MM.1S (cell line): Measurements from ENCODE around the gene BPTF.
"Not testable (repeated sequence)": the region's sequence is repeated elsewhere in the genome, so short reads cannot be mapped to it uniquely, and the experiment has no call there.

ENCODE experiments used
- DNase-seq: peaks from one replicate; pipeline ENCODE4 v3.0.0-alpha.2; 2015
- H2AFZ ChIP-seq: fragments of 300-600 bp; sonication (generic); 2 replicates; pipeline ENCODE4 v1.6.0; 2016; ENCODE audit warnings: antibody characterized with exemption, low read length
- H3F3A ChIP-seq: fragments of 300-600 bp; sonication (generic); 2 replicates; pipeline ENCODE4 v1.6.1; 2016; ENCODE audit warnings: mild to moderate bottlenecking, antibody characterized with exemption, low read length, moderate library complexity, mixed read lengths; ENCODE audit not compliant: insufficient read depth
- H3K27ac ChIP-seq: fragments of 300-600 bp; sonication (generic); 2 replicates; pipeline ENCODE4 v1.5.1; 2016; ENCODE audit warnings: mild to moderate bottlenecking, low read length
- H3K27me3 ChIP-seq: fragments of 300-600 bp; sonication (generic); replicated peaks from 2 replicates; pipeline ENCODE4 v1.6.0; 2016; ENCODE audit warnings: low read length; ENCODE audit not compliant: insufficient read depth
- H3K36me3 ChIP-seq: fragments of 300-600 bp; sonication (generic); replicated peaks from 2 replicates; pipeline ENCODE4 v1.6.1; 2016; ENCODE audit warnings: mild to moderate bottlenecking, low read length, mixed read lengths; ENCODE audit not compliant: insufficient read depth
- H3K4me1 ChIP-seq: fragments of 300-600 bp; sonication (generic); 2 replicates; pipeline ENCODE4 v1.6.1; 2016; ENCODE audit warnings: low read length, mixed read lengths
- H3K4me2 ChIP-seq: fragments of 300-600 bp; sonication (generic); 2 replicates; pipeline ENCODE4 v1.6.0; 2016; ENCODE audit warnings: low read depth, low read length
- H3K4me3 ChIP-seq: fragments of 300-600 bp; sonication (generic); 2 replicates; pipeline ENCODE4 v1.5.1; 2016; ENCODE audit warnings: low read length, mixed read lengths
- H3K79me2 ChIP-seq: fragments of 300-600 bp; sonication (generic); 2 replicates; pipeline ENCODE4 v1.6.1; 2016; ENCODE audit warnings: mixed run types, low read length, mixed read lengths
- H3K9ac ChIP-seq: fragments of 300-600 bp; sonication (generic); 2 replicates; pipeline ENCODE4 v1.6.1; 2016; ENCODE audit warnings: low read length, mixed read lengths
- H3K9me2 ChIP-seq: fragments of 300-600 bp; sonication (generic); replicated peaks from 2 replicates; pipeline ENCODE4 v1.6.1; 2016; ENCODE audit warnings: mild to moderate bottlenecking, low read length, mixed read lengths; ENCODE audit not compliant: insufficient read depth
- H3K9me3 ChIP-seq: fragments of 300-600 bp; sonication (generic); replicated peaks from 2 replicates; pipeline ENCODE4 v1.6.1; 2016; ENCODE audit warnings: mild to moderate bottlenecking, low read length, mixed read lengths; ENCODE audit not compliant: insufficient read depth
- H4K20me1 ChIP-seq: fragments of 300-600 bp; sonication (generic); 2 replicates; pipeline ENCODE4 v1.6.1; 2016; ENCODE audit warnings: mild to moderate bottlenecking, low read length, moderate library complexity, mixed read lengths; ENCODE audit not compliant: insufficient read depth
- EZH2 ChIP-seq: fragments of 300-600 bp; sonication (generic); optimal IDR thresholded peaks from 2 replicates; pipeline ENCODE3; 2017; ENCODE audit warnings: low read depth, mild to moderate bottlenecking, antibody characterized with exemption, low read length, mixed read lengths
- EZH2phosphoT487 ChIP-seq: fragments of 300-600 bp; sonication (generic); IDR thresholded peaks from 2 replicates; pipeline ENCODE4 v1.6.1; 2018; ENCODE audit warnings: antibody characterized with exemption, low read length
- TF ChIP-seq, protein P1 (sequence below): fragments of 300-600 bp; sonication (generic); IDR thresholded peaks from 2 replicates; pipeline ENCODE4 v1.5.1; 2016; ENCODE audit warnings: antibody characterized with exemption, low read length, mixed read lengths

The BPTF gene

DNA sequence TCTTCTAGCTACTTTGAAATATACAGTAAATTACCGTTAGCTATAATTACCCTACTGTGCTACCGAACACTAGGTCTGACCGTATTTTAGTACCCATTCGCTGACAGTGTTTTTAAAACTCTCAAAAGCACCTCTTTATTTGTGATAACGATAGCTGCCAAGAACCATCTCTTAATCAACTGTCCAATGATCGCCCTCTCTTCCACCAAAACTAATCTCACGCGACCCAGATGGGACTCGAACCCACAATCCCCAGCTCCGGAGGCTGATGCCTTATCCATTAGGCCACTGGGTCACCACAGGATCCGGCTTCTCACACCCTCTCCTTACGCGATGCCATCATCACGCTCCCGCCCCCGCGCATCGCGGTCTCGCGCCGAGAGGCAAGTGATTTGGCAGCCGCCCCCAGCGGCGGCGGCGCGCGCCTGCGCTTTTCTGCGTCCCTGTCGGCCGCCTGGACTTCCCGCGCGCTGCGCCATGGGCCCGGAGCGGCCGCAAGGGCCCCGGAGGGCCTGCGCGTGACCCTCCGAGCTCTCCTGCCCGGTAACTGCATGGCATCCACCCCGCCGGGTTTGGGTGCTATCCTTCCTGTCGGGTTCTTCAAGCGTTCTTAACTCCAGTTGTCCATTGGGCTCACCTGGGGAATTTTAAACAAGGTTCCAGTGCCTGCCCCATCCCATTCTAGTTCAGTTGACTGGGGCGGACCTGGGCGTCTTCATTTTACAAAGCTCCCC lies 194.5 kb downstream of the BPTF start:
- peak overlapping the region; percentile 95 for H2AFZ ChIP-seq
- no peak for TF ChIP-seq EZH2phosphoT487
- TF ChIP-seq, protein P1, sequence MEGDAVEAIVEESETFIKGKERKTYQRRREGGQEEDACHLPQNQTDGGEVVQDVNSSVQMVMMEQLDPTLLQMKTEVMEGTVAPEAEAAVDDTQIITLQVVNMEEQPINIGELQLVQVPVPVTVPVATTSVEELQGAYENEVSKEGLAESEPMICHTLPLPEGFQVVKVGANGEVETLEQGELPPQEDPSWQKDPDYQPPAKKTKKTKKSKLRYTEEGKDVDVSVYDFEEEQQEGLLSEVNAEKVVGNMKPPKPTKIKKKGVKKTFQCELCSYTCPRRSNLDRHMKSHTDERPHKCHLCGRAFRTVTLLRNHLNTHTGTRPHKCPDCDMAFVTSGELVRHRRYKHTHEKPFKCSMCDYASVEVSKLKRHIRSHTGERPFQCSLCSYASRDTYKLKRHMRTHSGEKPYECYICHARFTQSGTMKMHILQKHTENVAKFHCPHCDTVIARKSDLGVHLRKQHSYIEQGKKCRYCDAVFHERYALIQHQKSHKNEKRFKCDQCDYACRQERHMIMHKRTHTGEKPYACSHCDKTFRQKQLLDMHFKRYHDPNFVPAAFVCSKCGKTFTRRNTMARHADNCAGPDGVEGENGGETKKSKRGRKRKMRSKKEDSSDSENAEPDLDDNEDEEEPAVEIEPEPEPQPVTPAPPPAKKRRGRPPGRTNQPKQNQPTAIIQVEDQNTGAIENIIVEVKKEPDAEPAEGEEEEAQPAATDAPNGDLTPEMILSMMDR: peak; percentile 29; the same call in 1 of the 2 replicates
- peak overlapping the region; percentile 60 for H3K27ac ChIP-seq

DNA sequence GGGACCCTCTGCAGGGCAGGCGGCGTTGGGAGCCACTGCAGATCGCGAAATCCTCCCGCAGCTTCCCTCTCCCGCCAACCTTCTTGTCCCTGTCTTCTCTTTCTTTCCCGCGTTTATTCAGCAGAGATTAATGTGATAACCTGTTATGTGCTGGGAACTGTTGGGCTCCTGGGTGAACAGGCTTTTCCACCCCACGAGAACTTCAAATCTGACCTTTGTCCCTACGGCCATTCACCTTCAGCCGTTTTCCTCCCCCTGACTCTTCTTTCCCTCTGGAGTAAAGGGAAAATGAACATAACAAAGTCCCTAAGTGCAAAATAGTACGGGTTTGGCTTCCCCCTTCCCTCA lies 195.1 kb downstream of the BPTF start:
- Histone ChIP-seq H3K9ac (peak overlapping the region; percentile 82), H3K4me3 (peak overlapping the region; percentile 72), H3K79me2 (no peaks in the 10 kb centered on the region), H3K9me2 (no peaks in the 10 kb centered on the region), H3K9me3 (no peaks in the 10 kb centered on the region), H2AFZ (peak overlapping the region; percentile 95), H3K27ac (peak overlapping the region; percentile 60), H4K20me1 (no peaks in the 10 kb centered on the region), H3K4me2 (peak overlapping the region; percentile 95), H3K36me3 (no peaks in the 10 kb centered on the region), H3F3A (peaks cover 14% of the 10 kb centered on the region), H3K27me3 (no peaks in the 10 kb centered on the region), H3K4me1 (peaks cover 5% of the 10 kb centered on the region)
- no peak for TF ChIP-seq EZH2phosphoT487
- TF ChIP-seq, protein P1: no peak
- TF ChIP-seq EZH2: no peak
- DNase-seq: no peak

More for the DNA sequence above, 194.5 kb downstream of the BPTF start:
- peak; percentile 98 for DNase-seq
- peak overlapping the region; percentile 82 for H3K9ac ChIP-seq
- H3K27me3 ChIP-seq: no peaks in the 10 kb centered on the region
- H3K4me1 ChIP-seq: peaks cover 5% of the 10 kb centered on the region
- H3K9me2 ChIP-seq: no peaks in the 10 kb centered on the region
- no peaks in the 10 kb centered on the region for H3K9me3 ChIP-seq
- peak overlapping the region; percentile 72 for H3K4me3 ChIP-seq
- no peaks in the 10 kb centered on the region for H3K79me2 ChIP-seq
- no peaks in the 10 kb centered on the region for H3K36me3 ChIP-seq
- peak overlapping the region; percentile 95 for H3K4me2 ChIP-seq
- H4K20me1 ChIP-seq: no peaks in the 10 kb centered on the region
- peaks cover 14% of the 10 kb centered on the region for H3F3A ChIP-seq

DNA sequence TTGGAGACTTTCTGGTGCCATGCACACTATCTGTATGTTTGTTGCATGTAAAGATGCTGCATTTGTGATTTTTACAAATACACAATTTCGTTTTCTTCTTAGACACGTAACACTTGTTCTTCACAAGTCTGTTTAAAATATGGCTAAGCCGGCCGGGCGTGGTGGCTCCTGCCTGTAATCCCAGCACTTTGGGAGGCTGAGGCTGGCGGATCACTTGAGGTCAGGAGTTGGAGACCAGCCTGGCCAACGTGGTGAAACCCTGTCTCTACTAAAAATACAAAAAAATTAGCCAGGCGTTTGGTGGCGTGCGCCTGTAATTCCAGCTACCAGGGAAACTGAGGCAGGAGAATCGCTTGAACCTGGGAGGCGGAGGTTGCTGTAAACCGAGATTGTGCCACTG lies 195.5 kb downstream of the BPTF start:
- Histone ChIP-seq H3K27ac (peak overlapping the region; percentile 60; the same call in 1 of the 2 replicates), H3K9ac (peak overlapping the region; percentile 82), H3K4me2 (peak overlapping the region; percentile 95), H2AFZ (peak overlapping the region; percentile 95), H3F3A (peaks cover 14% of the 10 kb centered on the region), H3K4me3 (peak overlapping the region; percentile 72)
- H3K9me3 ChIP-seq, H3K36me3 ChIP-seq, H3K79me2 ChIP-seq, H4K20me1 ChIP-seq, H3K27me3 ChIP-seq, DNase-seq, H3K9me2 ChIP-seq, H3K4me1 ChIP-seq: not testable (repeated sequence)

DNA sequence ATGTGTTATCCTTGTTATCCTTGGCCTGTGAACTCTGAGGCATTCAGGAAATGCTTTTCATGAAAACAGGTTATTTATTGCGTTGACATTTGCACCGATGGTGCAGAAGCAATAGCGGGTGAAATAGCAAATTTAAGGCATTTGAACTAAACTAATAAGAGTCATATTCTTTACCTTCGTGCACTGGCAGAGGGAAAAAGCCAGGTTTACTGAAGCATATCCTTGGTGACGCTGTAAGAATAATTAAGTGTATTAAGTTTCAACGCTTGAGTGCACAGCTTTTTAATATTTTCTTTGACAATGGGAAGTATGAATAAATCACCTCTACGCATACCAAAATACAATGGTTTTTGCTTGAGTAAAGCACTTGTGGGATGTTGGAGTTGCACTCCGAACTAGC lies 196.7 kb downstream of the BPTF start:
- Histone ChIP-seq H3K9ac (no peak overlapping the region), H3K79me2 (no peaks in the 10 kb centered on the region)
- DNase-seq: no peak

DNA sequence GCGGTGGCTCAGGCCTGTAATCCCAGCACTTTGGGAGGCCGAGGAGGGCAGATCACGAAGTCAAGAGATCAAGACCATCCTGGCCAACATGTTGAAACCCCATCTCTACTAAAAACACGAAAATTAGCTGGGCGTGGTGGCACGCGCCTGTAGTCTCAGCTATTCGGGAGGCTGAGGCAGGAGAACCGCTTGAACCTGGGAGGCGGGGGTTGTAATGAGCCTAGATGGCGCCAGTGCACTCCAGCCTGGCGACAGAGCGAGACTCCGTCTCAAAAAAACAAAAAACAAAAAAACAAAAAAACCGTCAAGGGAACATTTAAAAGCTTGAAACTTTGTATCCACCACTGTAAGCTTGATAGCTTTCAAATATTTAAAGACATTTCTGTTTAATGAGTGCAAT lies 197.2 kb downstream of the BPTF start:
- not testable (repeated sequence) for H3K9me2 ChIP-seq, H3K9ac ChIP-seq, H3K27me3 ChIP-seq, H4K20me1 ChIP-seq, H3K27ac ChIP-seq, H3K36me3 ChIP-seq, H3K4me3 ChIP-seq, H3K9me3 ChIP-seq, H3K79me2 ChIP-seq, H3K4me2 ChIP-seq, H3K4me1 ChIP-seq, DNase-seq, H2AFZ ChIP-seq
- peaks cover 14% of the 10 kb centered on the region for H3F3A ChIP-seq

More for the DNA sequence above, 196.7 kb downstream of the BPTF start:
- Histone ChIP-seq H3K4me2 (no peak overlapping the region), H3K36me3 (no peaks in the 10 kb centered on the region), H4K20me1 (no peaks in the 10 kb centered on the region), H3F3A (peaks cover 14% of the 10 kb centered on the region), H3K9me2 (no peaks in the 10 kb centered on the region), H2AFZ (no peak overlapping the region), H3K27ac (no peak overlapping the region), H3K27me3 (no peaks in the 10 kb centered on the region), H3K4me1 (peaks cover 5% of the 10 kb centered on the region), H3K4me3 (no peak overlapping the region), H3K9me3 (no peaks in the 10 kb centered on the region)
- no peak for TF ChIP-seq EZH2phosphoT487
- TF ChIP-seq EZH2: no peak
- TF ChIP-seq, protein P1: no peak
